Right cardiac atrium (tissue), 5 donors: ENCODE results near the gene PLEKHH1. TPM values are rescaled to one million over a fixed set of nuclear protein-coding genes. Genes with fewer than 3 reads are reported as not detected.
"Not testable (repeated sequence)": the region's sequence is repeated elsewhere in the genome, so short reads cannot be mapped to it uniquely, and the experiment has no call there.

Source experiments
- ATAC-seq, 2 donors: fragments of 200-7000 bp; cut with Tn5 transposase; one replicate each; pipeline versions ENCODE4 v1.8.0 to v1.9.1; 2020; ENCODE audit warnings: moderate library complexity in 2 of 2, mild to moderate bottlenecking in 1 of 2
- DNase-seq, 3 donors: peaks; one replicate each; pipeline ENCODE4 v3.0.0-alpha.2; 2020
- H3K27ac ChIP-seq: one replicate; pipeline ENCODE4 v1.5.1; 2013; ENCODE audit warnings: mild to moderate bottlenecking, low read length, control low read depth, moderate library complexity
- H3K27me3 ChIP-seq: one replicate; pipeline ENCODE4 v1.6.1; 2013; ENCODE audit not compliant: control insufficient read depth, insufficient read depth
- H3K4me1 ChIP-seq: one replicate; pipeline ENCODE4 v1.6.1; 2013; ENCODE audit warnings: low read length; ENCODE audit not compliant: control insufficient read depth, insufficient read depth
- H3K4me3 ChIP-seq: one replicate; pipeline ENCODE4 v1.5.1; 2013; ENCODE audit warnings: low read length, control low read depth
- H3K9me3 ChIP-seq: one replicate; pipeline ENCODE4 v1.6.1; 2013; ENCODE audit warnings: low read length; ENCODE audit not compliant: control insufficient read depth
- WGBS: extraction: QIAGEN DNeasy Blood & Tissue Kit; methylation state at CpG from one replicate; pipeline ENCODE4 v1.1.7; 2013; 5-methylcytosine and 5-hydroxymethylcytosine counted together
- intact Hi-C, 4 donors: fragments of 100-400 bp; cut with DNase I; formaldehyde crosslinking; loops; one replicate each; pipeline versions ENCODE4 v1.11.0 to v1.14.0; 2022 to 2023
- polyA plus RNA-seq: library from polyadenylated mRNA; stranded (reverse); fragments of 200-250 nt; gene quantifications from one replicate; pipeline ENCODE4 v1.2.3, GENCODE V29; 2013
- total RNA-seq, 4 donors: library from RNA; stranded (reverse); fragmentation: NEBNext Ultra II Directional; extraction: Animal tissue kit (Norgen Biotek cat#: 25700); gene quantifications; one replicate each; pipeline ENCODE4 v1.2.1, GENCODE V29; 2021
- donor health status: healthy with polysubstance abuse.
- donor health status: DM: no; HTN: yes; CAD: no.
- donor health status: DM: no; HTN: no; CAD: no.
- donor health status: DM: no; HTN: yes; CAD: no; lungs with severe emphysema.
- donor health status: DM: yes; HTN: yes; CAD: no.

The PLEKHH1 gene
- total and polyA plus RNA-seq, 5 donors: 2.5 to 6.5 (median 4.0) TPM

DNA sequence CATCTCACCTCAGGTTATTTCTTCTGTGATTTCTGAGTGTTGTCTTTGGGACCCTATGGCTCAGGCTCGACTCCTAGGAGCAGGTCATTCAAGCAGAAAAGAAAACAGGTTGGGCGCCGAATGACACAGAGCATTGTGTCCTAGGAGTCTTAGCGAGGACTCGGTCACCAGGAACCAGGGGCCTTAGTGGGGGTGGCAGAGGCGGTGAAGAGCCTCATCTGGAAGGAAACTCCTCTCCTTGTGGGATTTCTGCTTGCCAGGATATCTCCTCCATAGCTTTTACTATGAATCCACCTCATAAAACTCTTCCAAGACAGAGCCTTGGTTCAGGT lies 630 bp downstream of the PLEKHH1 start:
- intact Hi-C loops: loop anchor here in 1 of 4 donors (5.0 kb wide), 1 partner anchor 34 kb away; no protein-coding TSS in a partner anchor
- Histone ChIP-seq H3K4me1 (no peaks in the 10 kb centered on the region), H3K27ac (no peak overlapping the region), H3K27me3 (no peaks in the 10 kb centered on the region), H3K9me3 (no peaks in the 10 kb centered on the region), H3K4me3 (peak overlapping the region; percentile 44)
- DNase-seq (no peak), ATAC-seq (no peak)
- 37% methylated on average over 6 of the region's 6 CpGs for WGBS

DNA sequence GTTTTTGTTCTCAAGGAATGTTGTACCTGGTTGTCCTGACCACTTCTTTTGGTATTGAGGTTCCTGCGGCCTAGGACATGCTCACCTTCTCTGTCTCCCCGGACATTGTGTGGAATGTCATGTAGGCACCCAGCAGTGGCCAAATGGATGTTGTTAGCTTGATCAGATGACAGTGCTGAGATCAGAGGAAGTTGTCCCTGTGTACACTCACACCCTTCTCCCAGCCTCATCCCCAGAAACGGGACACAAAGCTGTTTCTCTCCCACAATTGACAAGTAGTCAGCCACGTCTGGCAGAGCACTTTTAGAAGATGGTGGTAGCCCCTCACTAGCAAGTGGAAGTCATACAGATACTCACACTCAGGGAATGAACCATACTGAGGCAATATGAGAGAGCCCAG lies 3.0 kb downstream of the PLEKHH1 start:
- 68% methylated on average over 4 of the region's 4 CpGs for WGBS
- Histone ChIP-seq H3K27me3 (no peaks in the 10 kb centered on the region), H3K4me1 (no peaks in the 10 kb centered on the region), H3K27ac (no peak overlapping the region), H3K9me3 (no peaks in the 10 kb centered on the region), H3K4me3 (no peak overlapping the region)
- intact Hi-C loops: no loop called here
- DNase-seq (no peak), ATAC-seq (no peak)

DNA sequence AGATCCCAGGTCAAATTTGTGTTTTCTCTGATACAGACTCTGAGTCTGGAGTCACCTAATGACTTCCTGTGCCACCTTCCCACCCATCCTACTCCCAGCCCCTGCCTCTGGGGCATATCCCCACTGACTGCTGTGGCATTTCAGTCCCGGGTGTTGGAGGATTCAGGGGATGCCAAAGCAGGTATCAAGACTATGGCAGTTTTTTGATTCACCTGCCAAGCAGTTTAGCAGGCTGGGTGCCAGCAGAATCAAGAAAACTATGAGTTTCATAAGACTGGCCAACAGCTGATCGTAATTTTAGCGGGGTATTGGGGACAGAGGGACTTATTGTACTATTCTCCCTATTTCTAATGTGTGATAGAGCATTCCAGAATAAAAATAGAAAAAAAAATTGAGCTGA lies 4.6 kb downstream of the PLEKHH1 start:
- intact Hi-C loops: no loop called here
- H3K27ac ChIP-seq: no peak overlapping the region
- WGBS: 54% methylated on average over 3 of the region's 3 CpGs
- no peaks in the 10 kb centered on the region for H3K27me3 ChIP-seq
- H3K9me3 ChIP-seq: no peaks in the 10 kb centered on the region
- no peak overlapping the region for H3K4me3 ChIP-seq
- H3K4me1 ChIP-seq: no peaks in the 10 kb centered on the region
- no peak for ATAC-seq
- DNase-seq: no peak

DNA sequence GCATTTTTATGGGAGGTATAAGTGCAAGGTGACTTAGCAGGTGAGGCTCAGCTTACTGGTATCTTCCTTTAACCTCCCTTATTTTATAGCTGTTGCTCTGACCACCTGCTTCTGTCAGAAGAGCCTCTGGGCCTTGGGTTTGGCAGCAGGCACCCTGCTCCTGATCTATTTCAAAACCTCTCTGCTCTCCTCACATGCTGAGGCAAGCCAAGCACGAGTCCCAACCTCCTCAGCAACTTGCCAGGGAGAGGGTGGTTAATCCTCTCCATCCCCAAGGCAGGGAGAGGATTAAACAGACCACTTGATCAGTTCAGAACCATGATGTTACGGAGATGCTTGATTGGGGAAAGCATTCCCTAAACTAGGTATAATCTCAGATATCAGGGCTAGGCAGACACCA lies 5.4 kb downstream of the PLEKHH1 start:
- intact Hi-C loops: no loop called here
- Histone ChIP-seq H3K4me3 (no peak overlapping the region), H3K4me1 (no peaks in the 10 kb centered on the region), H3K27me3 (no peaks in the 10 kb centered on the region), H3K27ac (no peak overlapping the region), H3K9me3 (no peaks in the 10 kb centered on the region)
- ATAC-seq: no peak
- DNase-seq: no peak
- WGBS: 69% methylated on average over 2 of the region's 2 CpGs

DNA sequence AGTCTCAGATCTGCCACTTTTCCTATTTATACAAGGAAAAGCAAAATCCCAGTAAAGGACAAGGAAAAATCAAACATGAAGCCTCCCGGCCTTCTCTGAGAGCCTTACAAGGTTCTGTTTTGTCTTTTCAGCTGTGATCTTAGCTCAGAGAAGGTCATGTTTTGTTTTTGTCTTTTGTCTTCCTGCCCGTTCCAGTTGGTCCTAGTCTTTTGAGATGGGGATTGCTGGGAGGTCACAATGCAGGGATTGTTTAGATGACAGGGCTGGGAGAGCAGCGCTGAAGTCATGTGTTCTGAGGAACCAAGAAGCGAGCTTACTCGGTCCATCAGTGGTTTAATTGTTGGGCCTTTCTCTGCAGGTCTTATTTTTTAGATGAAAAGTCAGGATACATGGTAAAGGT lies 6.0 kb downstream of the PLEKHH1 start:
- no peak for ATAC-seq
- H3K4me1 ChIP-seq: no peaks in the 10 kb centered on the region
- no peak for DNase-seq
- H3K4me3 ChIP-seq: no peak overlapping the region
- intact Hi-C loops: no loop called here
- no peaks in the 10 kb centered on the region for H3K9me3 ChIP-seq
- 66% methylated on average over 5 of the region's 5 CpGs for WGBS
- H3K27ac ChIP-seq: no peak overlapping the region
- no peaks in the 10 kb centered on the region for H3K27me3 ChIP-seq

DNA sequence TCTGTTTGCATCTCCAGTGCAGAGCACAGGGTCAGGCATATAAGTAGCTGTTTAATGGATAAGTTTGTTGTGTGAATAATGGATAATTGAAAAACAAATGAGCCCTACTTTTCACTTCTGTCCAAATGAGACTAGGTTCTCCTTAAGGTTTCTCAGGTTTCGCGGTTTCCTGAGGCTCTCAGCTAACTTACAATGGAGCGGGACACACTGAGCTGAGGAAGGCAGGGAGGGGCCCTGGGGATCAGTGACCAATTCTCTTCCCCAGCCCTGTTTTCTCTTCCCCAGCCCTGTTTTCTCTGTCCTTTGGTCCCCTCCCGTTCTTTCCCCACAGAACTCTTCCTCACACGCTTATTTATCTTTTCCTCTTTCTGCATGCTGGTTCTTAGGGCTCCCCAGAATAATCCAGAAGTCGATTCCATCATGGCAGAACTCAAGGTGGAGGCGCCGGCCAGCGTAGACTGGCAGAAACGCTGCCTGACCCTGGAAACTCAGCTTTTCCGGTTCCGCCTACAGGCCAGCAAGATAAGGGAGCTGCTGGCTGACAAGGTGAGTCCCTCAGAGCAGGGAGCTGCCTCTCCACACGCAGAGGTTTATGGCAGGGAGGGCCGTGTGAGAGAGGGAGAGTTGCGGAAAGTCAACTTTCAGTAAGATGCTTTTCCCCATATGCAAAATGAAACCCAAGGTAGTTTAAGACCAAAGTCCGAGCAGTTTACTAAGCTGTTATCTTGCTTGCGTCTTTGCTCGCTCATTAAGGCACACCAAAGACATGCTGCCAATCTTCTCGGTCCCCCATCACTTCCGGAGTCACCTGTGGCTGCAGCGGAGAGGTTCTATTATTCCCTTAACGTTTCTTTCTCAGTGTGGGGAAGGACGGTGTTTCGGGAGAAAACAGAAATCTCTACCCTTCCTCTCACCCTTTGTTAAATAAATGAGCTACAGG lies 8.6 kb downstream of the PLEKHH1 start:
- DNase-seq (no peak), ATAC-seq (peak; percentile 47 to 73)
- H3K27ac ChIP-seq: no peak overlapping the region
- no peak overlapping the region for H3K4me3 ChIP-seq
- H3K4me1 ChIP-seq: no peaks in the 10 kb centered on the region
- 44% methylated on average over 24 of the region's 24 CpGs for WGBS
- H3K9me3 ChIP-seq: no peaks in the 10 kb centered on the region
- intact Hi-C loops: no loop called here
- no peaks in the 10 kb centered on the region for H3K27me3 ChIP-seq

DNA sequence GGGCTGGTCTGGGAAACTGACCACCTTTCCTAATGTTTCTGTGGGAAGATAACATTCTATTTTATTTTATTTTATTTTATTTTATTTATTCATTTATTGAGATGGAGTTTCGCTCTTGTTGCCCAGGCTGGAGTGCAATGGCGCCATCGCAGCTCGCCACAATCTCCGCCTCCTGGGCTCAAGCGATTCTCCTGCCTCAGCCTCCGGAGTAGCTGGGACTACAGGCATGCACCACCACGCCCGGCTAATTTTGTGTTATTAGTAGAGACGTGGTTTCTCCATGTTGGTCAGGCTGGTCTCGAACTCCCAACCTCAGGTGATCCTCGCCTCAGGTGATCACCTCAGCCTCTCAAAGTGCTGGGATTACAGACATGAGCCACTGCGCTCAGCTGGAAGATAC lies 9.5 kb downstream of the PLEKHH1 start:
- ATAC-seq, DNase-seq, intact Hi-C loops, H3K4me3 ChIP-seq, H3K27me3 ChIP-seq, H3K4me1 ChIP-seq, H3K27ac ChIP-seq, H3K9me3 ChIP-seq: not testable (repeated sequence)
- WGBS: 93% methylated on average over 13 of the region's 13 CpGs

DNA sequence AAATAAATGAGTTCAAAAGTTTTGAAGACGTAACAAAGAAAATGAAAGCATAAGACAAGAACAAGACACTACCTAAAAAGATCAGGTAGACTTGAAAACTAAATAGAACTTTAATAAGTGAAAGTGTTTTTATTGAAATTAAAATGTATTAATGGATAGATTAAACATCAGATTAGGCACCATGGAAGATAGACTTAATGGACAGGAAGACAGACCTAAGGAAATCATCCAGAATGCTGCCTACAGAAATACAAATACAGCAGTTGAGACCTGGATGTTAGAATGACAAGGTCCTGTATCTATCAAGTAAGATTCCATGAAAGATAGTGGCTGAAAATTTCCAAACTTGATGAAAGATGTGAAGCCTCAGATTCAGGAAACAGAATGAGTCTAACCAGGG lies 11.5 kb downstream of the PLEKHH1 start:
- DNase-seq (no peak), ATAC-seq (no peak)
- Histone ChIP-seq H3K27ac (no peak overlapping the region), H3K4me1 (no peaks in the 10 kb centered on the region), H3K27me3 (no peaks in the 10 kb centered on the region), H3K4me3 (no peak overlapping the region), H3K9me3 (no peaks in the 10 kb centered on the region)
- 94% methylated on average over 1 of the region's 1 CpG for WGBS
- intact Hi-C loops: no loop called here

DNA sequence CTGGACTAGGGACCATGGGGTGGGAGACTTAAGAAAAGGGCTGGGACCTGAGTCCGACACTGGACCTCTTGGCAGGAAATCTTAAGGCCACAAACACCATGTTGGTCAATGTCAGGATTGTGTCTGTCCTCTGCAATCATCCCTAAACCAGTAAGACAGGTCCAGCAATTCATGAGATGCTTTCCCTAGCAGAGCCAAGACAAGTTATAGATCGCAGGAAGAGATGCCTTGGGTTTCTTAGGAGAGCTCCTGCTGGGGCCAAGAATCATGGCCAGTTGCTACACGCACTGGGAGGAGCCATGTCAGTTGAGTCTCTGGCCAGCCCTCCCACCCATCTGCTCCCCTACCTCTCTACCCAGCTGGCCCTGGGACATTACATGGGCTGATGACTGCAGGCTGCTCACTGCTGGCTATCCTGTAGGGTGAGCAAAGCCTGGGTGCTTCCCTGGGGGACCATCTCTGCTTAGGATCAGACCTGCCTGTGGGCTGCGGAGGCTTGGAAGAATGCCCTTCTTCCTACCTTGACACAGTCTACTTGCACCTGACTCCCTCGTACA lies 14.2 kb downstream of the PLEKHH1 start:
- H3K4me1 ChIP-seq: no peaks in the 10 kb centered on the region
- H3K9me3 ChIP-seq: no peaks in the 10 kb centered on the region
- DNase-seq (no peak), ATAC-seq (no peak)
- H3K27ac ChIP-seq: no peak overlapping the region
- WGBS: 90% methylated on average over 5 of the region's 5 CpGs
- intact Hi-C loops: no loop called here
- H3K4me3 ChIP-seq: no peak overlapping the region
- H3K27me3 ChIP-seq: no peaks in the 10 kb centered on the region

DNA sequence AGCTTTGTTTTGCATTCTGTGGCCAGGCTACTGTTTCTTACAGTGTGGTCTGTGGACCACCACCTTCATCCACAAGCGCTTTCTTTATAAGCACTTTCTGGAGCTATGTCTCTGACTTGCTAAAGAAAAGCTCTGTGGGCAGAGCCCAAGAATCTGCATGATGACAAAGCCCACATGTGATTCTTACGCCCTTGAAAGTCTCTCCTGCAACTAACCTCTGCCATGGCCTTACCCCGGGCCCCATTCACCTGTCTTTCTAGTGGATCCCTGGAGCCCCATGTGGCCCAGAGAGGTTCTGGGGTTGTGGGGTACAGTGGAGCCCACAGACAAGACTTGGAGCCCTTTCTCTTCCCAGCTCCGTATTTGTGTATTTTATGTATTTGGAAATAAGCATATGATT lies 16.6 kb downstream of the PLEKHH1 start:
- no peaks in the 10 kb centered on the region for H3K9me3 ChIP-seq
- H3K4me1 ChIP-seq: no peaks in the 10 kb centered on the region
- DNase-seq: no peak
- no peak overlapping the region for H3K4me3 ChIP-seq
- whole genome bisulfite sequencing: 92% methylated on average over 4 of the region's 4 CpGs
- no peak overlapping the region for H3K27ac ChIP-seq
- intact Hi-C loops: no loop called here
- H3K27me3 ChIP-seq: no peaks in the 10 kb centered on the region
- ATAC-seq: no peak

DNA sequence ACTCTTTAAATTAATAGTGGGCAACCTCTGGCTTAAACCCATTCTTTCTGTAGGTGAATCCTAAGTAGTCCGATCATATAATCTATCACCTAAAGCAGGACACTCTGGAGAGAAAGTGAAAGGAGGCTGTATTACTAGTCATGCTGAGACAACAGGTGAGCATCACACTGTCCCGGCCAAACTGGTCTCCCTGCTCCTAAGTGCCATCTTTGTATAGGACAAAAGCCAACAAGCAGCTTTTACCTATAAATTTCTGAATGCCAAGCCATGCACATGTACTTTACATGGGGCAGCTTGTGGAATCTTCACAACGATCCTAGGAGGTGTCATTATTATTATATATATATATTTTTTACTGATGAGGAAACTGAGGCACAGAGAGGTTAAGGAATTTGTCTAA lies 18.0 kb downstream of the PLEKHH1 start:
- Histone ChIP-seq H3K4me1 (no peaks in the 10 kb centered on the region), H3K27me3 (no peaks in the 10 kb centered on the region), H3K27ac (no peak overlapping the region), H3K9me3 (no peaks in the 10 kb centered on the region), H3K4me3 (no peak overlapping the region)
- intact Hi-C loops: no loop called here
- DNase-seq (no peak), ATAC-seq (no peak)
- 87% methylated on average over 3 of the region's 3 CpGs for WGBS
